Nephron (organoid): ENCODE measurements around the gene CYP1A2.

Experiments
- H3K27ac Mint-ChIP-seq, 3 experiments: 2 replicates each; pipeline ENCODE4 v1.8.0; 2020; ENCODE audit warnings: mixed read lengths in 3 of 3, mild to moderate bottlenecking in 2 of 3, moderate library complexity in 1 of 3
- H3K27me3 Mint-ChIP-seq: 2 replicates; pipeline ENCODE4 v1.8.0; 2021; ENCODE audit warnings: low read depth, mild to moderate bottlenecking, moderate library complexity, mixed read lengths
- H3K36me3 Mint-ChIP-seq: 2 replicates; pipeline ENCODE4 v1.8.0; 2020; ENCODE audit warnings: low read depth, mixed read lengths
- H3K4me1 Mint-ChIP-seq: 2 replicates; pipeline ENCODE4 v1.8.0; 2020; ENCODE audit warnings: mixed read lengths
- H3K4me3 Mint-ChIP-seq, 3 experiments: 2 replicates each; pipeline ENCODE4 v1.8.0; 2020; ENCODE audit warnings: mild to moderate bottlenecking in 3 of 3, mixed read lengths in 3 of 3, moderate library complexity in 2 of 3
- H3K9me3 Mint-ChIP-seq: 2 replicates; pipeline ENCODE4 v1.8.0; 2020; ENCODE audit warnings: mixed read lengths
- CTCF ChIP-seq, 3 experiments: fragments of 200-600 bp; sonication (generic); IDR thresholded peaks; one replicate each; pipeline ENCODE4 v1.5.0; 2021; ENCODE audit warnings: antibody characterized with exemption in 3 of 3; ENCODE audit not compliant: unreplicated experiment in 3 of 3

The CYP1A2 gene

GRCh38 chr15:74758736-74759135 lies 10.1 kb downstream of the CYP1A2 start:
- Mint-ChIP-seq H3K4me3 (no peak overlapping the region), H3K27me3 (peaks cover 4% of the 10 kb centered on the region), H3K4me1 (peaks cover 7% of the 10 kb centered on the region), H3K9me3 (no peaks in the 10 kb centered on the region), H3K36me3 (no peaks in the 10 kb centered on the region), H3K27ac (no peak overlapping the region)
- no peak for TF ChIP-seq CTCF (IDR thresholded peaks at IDR 0.05; ENCODE audit: unreplicated experiment in 3 of 3)

- no peak overlapping the region for H3K27ac Mint-ChIP-seq
- peaks cover 12% of the 10 kb centered on the region for H3K4me1 Mint-ChIP-seq
- TF ChIP-seq CTCF (IDR thresholded peaks at IDR 0.05; ENCODE audit: unreplicated experiment in 3 of 3), result no peak
- no peaks in the 10 kb centered on the region for H3K36me3 Mint-ChIP-seq
- H3K4me3 Mint-ChIP-seq, result no peak overlapping the region
- no peaks in the 10 kb centered on the region for H3K9me3 Mint-ChIP-seq
- H3K27me3 Mint-ChIP-seq, result peaks cover 12% of the 10 kb centered on the region
These were observed 14.1 kb downstream of the CYP1A2 start for GRCh38 chr15:74762791-74763150.

GRCh38 chr15:74763416-74763815 lies 14.8 kb downstream of the CYP1A2 start:
- Mint-ChIP-seq H3K27me3 (peaks cover 12% of the 10 kb centered on the region), H3K4me1 (peaks cover 12% of the 10 kb centered on the region), H3K9me3 (no peaks in the 10 kb centered on the region), H3K4me3 (no peak overlapping the region), H3K36me3 (no peaks in the 10 kb centered on the region), H3K27ac (no peak overlapping the region)
- TF ChIP-seq CTCF (IDR thresholded peaks at IDR 0.05; ENCODE audit: unreplicated experiment in 3 of 3), result no peak

GRCh38 chr15:74767167-74768098 lies 18.8 kb downstream of the CYP1A2 start:
- no peak overlapping the region for H3K4me3 Mint-ChIP-seq
- H3K27ac Mint-ChIP-seq, result no peak overlapping the region
- peaks cover 18% of the 10 kb centered on the region for H3K27me3 Mint-ChIP-seq
- no peaks in the 10 kb centered on the region for H3K36me3 Mint-ChIP-seq
- no peak for TF ChIP-seq CTCF (IDR thresholded peaks at IDR 0.05; ENCODE audit: unreplicated experiment in 3 of 3)
- peaks cover 18% of the 10 kb centered on the region for H3K4me1 Mint-ChIP-seq
- no peaks in the 10 kb centered on the region for H3K9me3 Mint-ChIP-seq

GRCh38 chr15:74768099-74768770 lies 19.6 kb downstream of the CYP1A2 start:
- no peak for TF ChIP-seq CTCF (IDR thresholded peaks at IDR 0.05; ENCODE audit: unreplicated experiment in 3 of 3)
- Mint-ChIP-seq H3K36me3 (no peaks in the 10 kb centered on the region), H3K27me3 (peaks cover 18% of the 10 kb centered on the region), H3K4me3 (peak overlapping the region in 2 of 3 experiments; percentile 50 to 52), H3K9me3 (no peaks in the 10 kb centered on the region), H3K27ac (no peak overlapping the region), H3K4me1 (peaks cover 11% of the 10 kb centered on the region)
